K562 (cell line): ENCODE data around the gene RIMKLB. TPM values are rescaled to one million over a fixed set of nuclear protein-coding genes. Genes with fewer than 3 reads are reported as not detected.
"Not testable (repeated sequence)": the region's sequence is repeated elsewhere in the genome, so short reads cannot be mapped to it uniquely, and the experiment has no call there.

Source experiments
- ATAC-seq: fragments of 200-7000 bp; cut with Tn5 transposase; 3 replicates; pipeline ENCODE4 v1.9.1; 2020; ENCODE audit warnings: moderate library complexity
- BruUV-seq: library from RNA; stranded (reverse); fragments of 400-500 nt; replicated peaks from 2 replicates; lab custom pipeline; 2021; lab: Mats Ljungman, UMichigan
- CTCF ChIA-PET: fragments of 300-600 bp; formaldehyde crosslinking; extraction: SDS; loops from one replicate; lab custom pipeline; 2021; ENCODE audit warnings: low intra/inter-chr PET ratio; lab: Yijun Ruan, JAX
- POLR2A ChIA-PET: fragments of 300-600, 350-650 bp; sonication (Branson Sonifier 250); formaldehyde crosslinking; extraction: SDS; loops from one replicate; lab custom pipeline; 2021; ENCODE audit warnings: antibody characterized with exemption, inconsistent platforms; lab: Yijun Ruan, JAX
- DNase-seq, 4 experiments: peaks; one replicate each; pipeline versions ENCODE4 v3.0.0 to v3.0.0-alpha.2; 2011 to 2018; ENCODE audit warnings: low spot score in 3 of 4, mixed read lengths in 3 of 4; ENCODE audit errors: extremely low read depth in 1 of 4
- FAIRE-seq: peaks from 2 replicates; lab custom pipeline; 2011; peaks lifted over from hg19 to GRCh38; lab: Jason Lieb, UNC
- H2AFZ ChIP-seq: 2 replicates; pipeline ENCODE4 v1.6.0; 2011; ENCODE audit warnings: low read depth, low read length, control low read depth, inconsistent platforms
- H3K27ac ChIP-seq: fragments of 200-600 bp; 3 replicates; pipeline ENCODE4 v1.8.0; 2011; ENCODE audit warnings: low read depth, mild to moderate bottlenecking, control low read depth, inconsistent platforms, low read length, moderate library complexity, mixed read lengths; ENCODE audit errors: extremely low read depth
- H3K27me3 ChIP-seq, 2 experiments: fragments of 300-600 bp in 1 of 2; 2 replicates in 1 of 2; 3 replicates in 1 of 2; pipeline versions ENCODE4 v1.6.0 to v1.8.0; 2011; ENCODE audit warnings: inconsistent platforms in 2 of 2, low read length in 2 of 2, mild to moderate bottlenecking in 1 of 2, mixed read lengths in 1 of 2, moderate library complexity in 1 of 2; ENCODE audit not compliant: control insufficient read depth in 2 of 2, insufficient read depth in 2 of 2
- H3K36me3 ChIP-seq: fragments of 300-600 bp; 3 replicates; pipeline ENCODE4 v1.8.0; 2011; ENCODE audit warnings: mild to moderate bottlenecking, low read length, inconsistent platforms; ENCODE audit not compliant: control insufficient read depth, insufficient read depth
- H3K4me1 ChIP-seq, 2 experiments: fragments of 200-600 bp in 1 of 2; replicated peaks in 1 of 2; 2 replicates in 1 of 2; 3 replicates in 1 of 2; pipeline versions ENCODE4 v1.5.1 to v1.8.0; 2011; ENCODE audit warnings: inconsistent platforms in 2 of 2, low read length in 2 of 2, mild to moderate bottlenecking in 1 of 2, mixed read lengths in 1 of 2, moderate library complexity in 1 of 2; ENCODE audit not compliant: control insufficient read depth in 2 of 2, insufficient read depth in 2 of 2
- H3K4me2 ChIP-seq: 2 replicates; pipeline ENCODE4 v1.6.1; 2011; ENCODE audit warnings: low read length, control low read depth, inconsistent platforms, mixed read lengths; ENCODE audit not compliant: insufficient read depth
- H3K4me3 ChIP-seq: fragments of 200-600 bp; sonication (generic), shearing (Covaris generic); 2 replicates; pipeline ENCODE4 v1.5.1; 2016; ENCODE audit warnings: control low read depth, inconsistent platforms
- H3K79me2 ChIP-seq: fragments of 200-600 bp; 3 replicates; pipeline ENCODE4 v1.8.0; 2011; ENCODE audit warnings: low read length, inconsistent platforms; ENCODE audit not compliant: control insufficient read depth, insufficient read depth
- H3K9ac ChIP-seq, 2 experiments: 2 replicates each; pipeline versions ENCODE4 v1.6.0 to v1.6.1; 2011; ENCODE audit warnings: low read depth in 2 of 2, low read length in 2 of 2, control low read depth in 1 of 2, inconsistent platforms in 1 of 2, mild to moderate bottlenecking in 1 of 2, mixed read lengths in 1 of 2; ENCODE audit not compliant: insufficient read depth in 1 of 2
- H3K9me1 ChIP-seq: one replicate; pipeline ENCODE4 v1.6.0; 2011; ENCODE audit warnings: inconsistent platforms, mild to moderate bottlenecking, low read length, moderate library complexity; ENCODE audit not compliant: control insufficient read depth, insufficient read depth
- H3K9me3 ChIP-seq: replicated peaks from 2 replicates; pipeline ENCODE4 v1.5.1; 2011; ENCODE audit warnings: low read depth, low read length, inconsistent platforms; ENCODE audit not compliant: control insufficient read depth, insufficient read depth
- H4K20me1 ChIP-seq: replicated peaks from 2 replicates; pipeline ENCODE4 v1.6.1; 2011; ENCODE audit warnings: low read length, inconsistent platforms, mixed read lengths; ENCODE audit not compliant: control insufficient read depth, insufficient read depth
- TBP ChIP-seq: optimal IDR thresholded peaks from 2 replicates; pipeline ENCODE3; 2011; ENCODE audit warnings: low read depth, low read length, improper control_type of control experiment
- UBTF ChIP-seq, 2 experiments: IDR thresholded peaks; 2 replicates each; pipeline ENCODE4 v1.6.1; 2012; ENCODE audit warnings: improper control_type of control experiment in 2 of 2, low read depth in 2 of 2, low read length in 2 of 2, borderline replicate concordance in 1 of 2
- VEZF1 ChIP-seq: fragments of 200-800 bp; sonication (Bioruptor generic); IDR thresholded peaks from 2 replicates; pipeline ENCODE4 v1.6.1; 2017; ENCODE audit warnings: missing genetic modification characterization, missing compliant biosample characterization
- ZMIZ1 ChIP-seq, 2 experiments: fragments of 150-350 bp in 1 of 2; IDR thresholded peaks; 2 replicates each; pipeline ENCODE4 v1.6.1; 2012 to 2016; ENCODE audit warnings: low read depth in 2 of 2, low read length in 2 of 2, mild to moderate bottlenecking in 1 of 2, moderate library complexity in 1 of 2
- WGBS: fragments of 100-300 bp; shearing (Covaris generic); methylation state at CpG from one replicate; pipeline ENCODE4 v1.1.6; 2016; ENCODE audit warnings: low coverage, mixed read lengths; ENCODE audit not compliant: insufficient coverage; ENCODE audit errors: missing lambda C conversion rate; 5-methylcytosine and 5-hydroxymethylcytosine counted together
- in situ Hi-C: fragments of 300-500 bp; cut with MboI; formaldehyde crosslinking; loops from 4 replicates; pipeline ENCODE4 v1.15.0; 2018; ENCODE audit warnings: inconsistent platforms, mixed read lengths
- intact Hi-C: fragments of 100-400 bp; cut with micrococcal nuclease; formaldehyde crosslinking; loops from 2 replicates; pipeline ENCODE4 v1.14.2; 2022
- polyA plus RNA-seq, 8 experiments: library from polyadenylated mRNA; depleted of rRNA in 4 of 8; stranded (reverse) in 5 of 8; unstranded in 3 of 8; fragments of >200 nt; fragmentation: Nextera tagmentation in 2 of 8; fragmentation: Illumina TruSeq in 1 of 8; extraction: Ambion mirVana in 2 of 8; extraction: Trizol in 1 of 8; gene quantifications; 2 replicates each; pipeline versions ENCODE4 v1.2.1 to v1.2.3, GENCODE V29; 2011 to 2014; ENCODE audit warnings: inconsistent platforms in 1 of 8, missing spikeins in 1 of 8
- total RNA-seq, 7 experiments: library from RNA; depleted of rRNA in 6 of 7; stranded (reverse); fragments of >200 nt in 6 of 7; fragmentation: Illumina TruSeq in 2 of 7; extraction: Trizol in 2 of 7; gene quantifications; 2 replicates each; pipeline versions ENCODE4 v1.2.1 to v1.2.3, GENCODE V29; 2011 to 2021; ENCODE audit warnings: low replicate concordance in 1 of 7

The RIMKLB gene
- total and polyA plus RNA-seq, 9 of the 15 experiments (the other 6 are each of a cell fraction or from before 2014, with no cell fraction given): 6.5 to 22.8 (median 17.2) TPM

- TF ChIP-seq ZMIZ1 (IDR thresholded peaks at IDR 0.05; ENCODE audit: low read depth in 2 of 2, low read length in 2 of 2) (no peak), TBP (no peak), UBTF (IDR thresholded peaks at IDR 0.05; ENCODE audit: borderline replicate concordance in 1 of 2, low read depth in 2 of 2, low read length in 2 of 2) (no peak), VEZF1 (CRISPR knock-in tag) (no peak)
- TF ChIP-seq, all 486 proteins: peak for 0
Measured at GRCh38 chr12:8746046-8746445, 48.3 kb downstream of the RIMKLB start (continued).

GRCh38 chr12:8760076-8760475, 62.3 kb downstream of the RIMKLB start:
- FAIRE-seq, CTCF ChIA-PET, ATAC-seq, intact Hi-C loops, H3K9me1 ChIP-seq, H3K9ac ChIP-seq, H3K79me2 ChIP-seq, in situ Hi-C loops, H3K4me2 ChIP-seq, H3K27me3 ChIP-seq, H2AFZ ChIP-seq, POLR2A ChIA-PET, H3K27ac ChIP-seq, H3K9me3 ChIP-seq, BruUV-seq, DNase-seq, H3K4me3 ChIP-seq, H3K4me1 ChIP-seq, H4K20me1 ChIP-seq: not testable (repeated sequence)
- H3K36me3 ChIP-seq: peaks cover 15% of the 10 kb centered on the region; the same call in 1 of the 3 replicates
- 63% methylated on average over 1 of the region's 4 CpGs for WGBS

GRCh38 chr12:8762701-8763100, 64.9 kb downstream of the RIMKLB start:
- H3K4me3 ChIP-seq, H4K20me1 ChIP-seq, H3K4me1 ChIP-seq, H3K9ac ChIP-seq, BruUV-seq, H3K9me3 ChIP-seq, in situ Hi-C loops, H3K9me1 ChIP-seq, intact Hi-C loops, H3K27ac ChIP-seq, H3K36me3 ChIP-seq, H3K4me2 ChIP-seq, H2AFZ ChIP-seq, H3K27me3 ChIP-seq, POLR2A ChIA-PET, FAIRE-seq, CTCF ChIA-PET, DNase-seq, ATAC-seq, H3K79me2 ChIP-seq: not testable (repeated sequence)
- 100% methylated on average over 4 of the region's 6 CpGs for WGBS
